Gastrocnemius medialis (tissue), 4 donors: ENCODE results near the gene DPH2. TPM values are rescaled to one million over a fixed set of nuclear protein-coding genes. Genes with fewer than 3 reads are reported as not detected.

Experiments
- ATAC-seq, 2 donors: fragments of 150-250 bp; one replicate each; pipeline ENCODE4 v1.9.1; 2016
- DNase-seq, 2 donors: peaks; one replicate each; pipeline ENCODE4 v3.0.0-alpha.2; 2019
- H3K27ac ChIP-seq, 4 donors: fragments of 200-600 bp; sonication (generic); 1 replicate in 1 of 4; 2 replicates in 3 of 4; pipeline ENCODE4 v1.5.1; 2016 to 2018; ENCODE audit warnings: mild to moderate bottlenecking in 2 of 4, moderate library complexity in 1 of 4
- H3K27me3 ChIP-seq, 3 donors: fragments of 200-600 bp; sonication (generic) in 2 of 3; 1 replicate in 1 of 3; 2 replicates in 2 of 3; pipeline versions ENCODE4 v1.5.1 to v1.6.0; 2016 to 2019; ENCODE audit warnings: mild to moderate bottlenecking in 1 of 3, moderate library complexity in 1 of 3
- H3K36me3 ChIP-seq, 2 donors: fragments of 200-600 bp; sonication (generic) in 1 of 2; one replicate each; pipeline ENCODE4 v1.5.1; 2017 to 2018
- H3K4me1 ChIP-seq, 2 donors: fragments of 200-600 bp; sonication (generic) in 1 of 2; one replicate each; pipeline ENCODE4 v1.5.1; 2016 to 2017; ENCODE audit warnings: mild to moderate bottlenecking in 2 of 2
- H3K4me3 ChIP-seq, 4 donors: fragments of 200-600 bp; sonication (generic) in 3 of 4; 1 replicate in 1 of 4; 2 replicates in 3 of 4; pipeline ENCODE4 v1.5.1; 2016 to 2019; ENCODE audit warnings: mild to moderate bottlenecking in 2 of 4
- H3K9me3 ChIP-seq, 3 donors: fragments of 200-600 bp; sonication (generic) in 2 of 3; 1 replicate in 1 of 3; 2 replicates in 2 of 3; pipeline ENCODE4 v1.5.1; 2016 to 2019
- CTCF ChIP-seq, 5 experiments: fragments of 450-650 bp in 3 of 5; fragments of 200-600 bp in 2 of 5; sonication (generic) in 2 of 5; IDR thresholded peaks in 4 of 5; conservative IDR thresholded peaks in 1 of 5; 1 replicate in 4 of 5; 2 replicates in 1 of 5; pipeline ENCODE4 v1.5.1; 2016 to 2019; ENCODE audit warnings: antibody characterized with exemption in 5 of 5, mild to moderate bottlenecking in 3 of 5, moderate library complexity in 3 of 5
- POLR2A ChIP-seq, 2 donors: fragments of 450-650 bp; IDR thresholded peaks; one replicate each; pipeline ENCODE4 v1.6.1; 2017; ENCODE audit warnings: antibody characterized with exemption in 2 of 2, mild to moderate bottlenecking in 2 of 2, moderate library complexity in 2 of 2
- in situ Hi-C, 4 donors: fragments of 200-750 bp; cut with MboI; loops; one replicate each; pipeline versions ENCODE4 v1.15.0 to v1.8.0; 2017; ENCODE audit warnings: low sequenced_read_pairs in 4 of 4
- intact Hi-C: fragments of 100-400 bp; cut with DNase I; formaldehyde crosslinking; loops from one replicate; pipeline ENCODE4 v1.15.1; 2023; ENCODE audit warnings: low total_unique reads
- total RNA-seq, 4 donors: library from RNA; depleted of rRNA; stranded (reverse); fragments of >200 nt; gene quantifications; one replicate each; pipeline versions ENCODE4 v1.1.0 to v1.2.3, GENCODE V29; 2016

DPH2 gene
- total RNA-seq, 4 donors from 2014 or later = 53.1 to 68.3 (median 55.3) TPM

GRCh38 chr1:43930168-43930948, 39.5 kb upstream of the DPH2 start:
- in situ Hi-C loops (loop anchor here in 3 of 4 donors (5.0 to 25.0 kb wide), 4 partner anchors 158 to 393 kb away; partner anchors contain the start of gene PTPRF (in 2 of the 3)), intact Hi-C loops (loop anchor here (5.0 kb wide), 1 partner anchor 398 kb away; the partner anchor contains the start of gene PTPRF)
- Histone ChIP-seq H3K9me3 (no peaks in the 10 kb centered on the region), H3K27me3 (no peaks in the 10 kb centered on the region), H3K4me1 (peaks cover 11 to 16% of the 10 kb centered on the region in 2 donors), H3K27ac (peak overlapping the region in 2 of 4 donors; percentile 11 to 27), H3K4me3 (no peak overlapping the region), H3K36me3 (peaks cover 0 to 13% of the 10 kb centered on the region in 2 donors)
- no peak for DNase-seq
- ATAC-seq = no peak
- peak in 3 of 5 experiments; percentile 6 to 32 (median 25) for TF ChIP-seq CTCF (IDR thresholded peaks at IDR 0.05 in 4 of 5, conservative IDR thresholded peaks at IDR 0.05 in 1 of 5)
- no peak for TF ChIP-seq POLR2A (IDR thresholded peaks at IDR 0.05)

GRCh38 chr1:43930949-43931275, 38.9 kb upstream of the DPH2 start:
- peaks cover 0 to 7% of the 10 kb centered on the region in 2 donors for H3K36me3 ChIP-seq
- TF ChIP-seq CTCF (IDR thresholded peaks at IDR 0.05 in 4 of 5, conservative IDR thresholded peaks at IDR 0.05 in 1 of 5) = no peak
- no peak for TF ChIP-seq POLR2A (IDR thresholded peaks at IDR 0.05)
- ATAC-seq (no peak), DNase-seq (no peak)
- no peak overlapping the region for H3K4me3 ChIP-seq
- no peaks in the 10 kb centered on the region for H3K9me3 ChIP-seq
- peaks cover 14 to 19% of the 10 kb centered on the region in 2 donors for H3K4me1 ChIP-seq
- intact Hi-C loops (loop anchor here (5.0 kb wide), 1 partner anchor 399 kb away; the partner anchor contains the start of gene PTPRF), in situ Hi-C loops (loop anchor here in 3 of 4 donors (5.0 to 25.0 kb wide), 4 partner anchors 159 to 394 kb away; partner anchors contain the start of gene PTPRF (in 2 of the 3))
- no peak overlapping the region for H3K27ac ChIP-seq
- H3K27me3 ChIP-seq = no peaks in the 10 kb centered on the region

- no peak for ATAC-seq
- in situ Hi-C loops (loop anchor here in 3 of 4 donors (5.0 to 25.0 kb wide), 4 partner anchors 160 to 395 kb away; partner anchors contain the start of gene PTPRF (in 2 of the 3)), intact Hi-C loops (loop anchor here (5.0 kb wide), 1 partner anchor 400 kb away; the partner anchor contains the start of gene PTPRF)
- no peak for DNase-seq
- Histone ChIP-seq H3K36me3 (peaks cover 0 to 6% of the 10 kb centered on the region in 2 donors), H3K9me3 (no peaks in the 10 kb centered on the region), H3K4me1 (peaks cover 19 to 20% of the 10 kb centered on the region in 2 donors), H3K27ac (no peak overlapping the region), H3K27me3 (no peaks in the 10 kb centered on the region), H3K4me3 (no peak overlapping the region)
- TF ChIP-seq CTCF (IDR thresholded peaks at IDR 0.05 in 4 of 5, conservative IDR thresholded peaks at IDR 0.05 in 1 of 5) = no peak
- TF ChIP-seq POLR2A (IDR thresholded peaks at IDR 0.05) = no peak
These were observed 37.8 kb upstream of the DPH2 start for GRCh38 chr1:43931711-43932660.

- H3K27me3 ChIP-seq = no peaks in the 10 kb centered on the region
- peaks cover 19 to 20% of the 10 kb centered on the region in 2 donors for H3K4me1 ChIP-seq
- TF ChIP-seq CTCF (IDR thresholded peaks at IDR 0.05 in 4 of 5, conservative IDR thresholded peaks at IDR 0.05 in 1 of 5) (no peak), POLR2A (IDR thresholded peaks at IDR 0.05) (no peak)
- in situ Hi-C loops (loop anchor here in 3 of 4 donors (5.0 to 25.0 kb wide), 4 partner anchors 161 to 396 kb away; partner anchors contain the start of gene PTPRF (in 2 of the 3)), intact Hi-C loops (loop anchor here (5.0 kb wide), 1 partner anchor 401 kb away; the partner anchor contains the start of gene PTPRF)
- DNase-seq (no peak), ATAC-seq (no peak)
- H3K36me3 ChIP-seq = peaks cover 0 to 6% of the 10 kb centered on the region in 2 donors
- no peak overlapping the region for H3K27ac ChIP-seq
- no peaks in the 10 kb centered on the region for H3K9me3 ChIP-seq
- peak overlapping the region; percentile 44 to 54 (median 46) for H3K4me3 ChIP-seq
These were observed 36.9 kb upstream of the DPH2 start for GRCh38 chr1:43932786-43933385.
